PC-9 (cell line): ENCODE results near the gene MEI4. TPM values are rescaled to one million over a fixed set of nuclear protein-coding genes. Genes with fewer than 3 reads are reported as not detected.
"Not testable (repeated sequence)": the region's sequence is repeated elsewhere in the genome, so short reads cannot be mapped to it uniquely, and the experiment has no call there.

Experiments
- BruUV-seq: library from RNA; stranded (reverse); fragments of 400-500 nt; replicated peaks from 2 replicates; lab custom pipeline; 2021; lab: Mats Ljungman, UMichigan
- CTCF ChIA-PET: fragments of 300-600 bp; sonication (Branson Sonifier 250); formaldehyde crosslinking; loops from one replicate; lab custom pipeline; 2022; ENCODE audit warnings: antibody characterized with exemption; lab: Charles Lee
- POLR2A ChIA-PET: fragments of 300-600 bp; sonication (Branson Sonifier 250); formaldehyde crosslinking; loops from one replicate; lab custom pipeline; 2022; ENCODE audit warnings: antibody characterized with exemption; ENCODE audit not compliant: unreplicated experiment; lab: Charles Lee
- DNase-seq, 2 experiments: peaks; one replicate each; pipeline versions ENCODE4 v3.0.0 to v3.0.0-alpha.2; 2015 to 2022; ENCODE audit warnings: mixed read lengths in 1 of 2
- H2AFZ ChIP-seq: fragments of 200-600 bp; sonication (generic); 2 replicates; pipeline ENCODE4 v1.8.1; 2017; ENCODE audit warnings: antibody characterized with exemption
- H3F3A ChIP-seq: fragments of 200-600 bp; sonication (generic); 2 replicates; pipeline ENCODE4 v1.8.1; 2017; ENCODE audit warnings: antibody characterized with exemption, mild to moderate bottlenecking, low read depth; ENCODE audit not compliant: insufficient read depth
- H3K27ac ChIP-seq: fragments of 200-600 bp; sonication (generic); 2 replicates; pipeline ENCODE4 v1.6.1; 2016; ENCODE audit warnings: mixed run types
- H3K27me3 ChIP-seq: fragments of 200-600 bp; sonication (generic); 2 replicates; pipeline ENCODE4 v1.6.1; 2016; ENCODE audit warnings: low read depth, mixed run types; ENCODE audit not compliant: insufficient read depth
- H3K36me3 ChIP-seq: fragments of 200-600 bp; sonication (generic); 2 replicates; pipeline ENCODE4 v1.6.1; 2016; ENCODE audit warnings: low read depth, mixed run types
- H3K4me1 ChIP-seq: fragments of 200-600 bp; sonication (generic); replicated peaks from 2 replicates; pipeline ENCODE4 v1.6.1; 2016; ENCODE audit warnings: mixed run types; ENCODE audit not compliant: insufficient read depth
- H3K4me2 ChIP-seq: fragments of 200-600 bp; sonication (generic); 2 replicates; pipeline ENCODE4 v1.6.1; 2017; ENCODE audit warnings: mixed run types
- H3K4me3 ChIP-seq: fragments of 200-600 bp; sonication (generic); 2 replicates; pipeline ENCODE4 v1.6.1; 2016; ENCODE audit warnings: mixed run types
- H3K79me2 ChIP-seq: fragments of 200-600 bp; sonication (generic); 2 replicates; pipeline ENCODE4 v1.6.1; 2017; ENCODE audit warnings: low read depth, mixed run types
- H3K9me2 ChIP-seq: fragments of 200-600 bp; sonication (generic); 2 replicates; pipeline ENCODE4 v1.8.1; 2017; ENCODE audit warnings: mild to moderate bottlenecking; ENCODE audit not compliant: insufficient read depth
- H3K9me3 ChIP-seq: fragments of 200-600 bp; sonication (generic); 2 replicates; pipeline ENCODE4 v1.8.1; 2016; ENCODE audit warnings: low read depth; ENCODE audit not compliant: insufficient read depth
- H4K20me1 ChIP-seq: fragments of 200-600 bp; sonication (generic); 2 replicates; pipeline ENCODE4 v1.8.1; 2017; ENCODE audit not compliant: insufficient read depth
- EZH2 ChIP-seq: fragments of 200-600 bp; sonication (generic); IDR thresholded peaks from 2 replicates; pipeline ENCODE4 v1.8.0; 2017; ENCODE audit warnings: antibody characterized with exemption, low read depth
- intact Hi-C: fragments of 100-400 bp; cut with micrococcal nuclease; formaldehyde crosslinking; loops from one replicate; pipeline ENCODE4 v1.10.0; 2022; ENCODE audit not compliant: unreplicated experiment
- total RNA-seq: library from RNA; stranded (reverse); gene quantifications from 2 replicates; pipeline ENCODE4 v1.2.3, GENCODE V29; 2021
- TF ChIP-seq, protein P1 (sequence below): fragments of 200-600 bp; sonication (generic); conservative IDR thresholded peaks from 2 replicates; pipeline ENCODE4 v1.6.1; 2017; ENCODE audit warnings: mixed run types, antibody characterized with exemption, mild to moderate bottlenecking, moderate library complexity

The MEI4 gene
- total RNA-seq, 1 experiment from 2014 or later, result not detected

- Histone ChIP-seq H3K4me2 (no peak overlapping the region), H3K4me3 (no peak overlapping the region), H2AFZ (no peak overlapping the region), H3K27ac (no peak overlapping the region), H4K20me1 (no peaks in the 10 kb centered on the region), H3K9me2 (no peaks in the 10 kb centered on the region), H3K79me2 (no peaks in the 10 kb centered on the region), H3K36me3 (no peaks in the 10 kb centered on the region), H3K27me3 (no peaks in the 10 kb centered on the region), H3F3A (no peaks in the 10 kb centered on the region), H3K4me1 (no peaks in the 10 kb centered on the region), H3K9me3 (no peaks in the 10 kb centered on the region)
- BruUV-seq, result no TSS peak
- intact Hi-C loops, result no loop called here
- no peak for DNase-seq
- TF ChIP-seq, protein P1, sequence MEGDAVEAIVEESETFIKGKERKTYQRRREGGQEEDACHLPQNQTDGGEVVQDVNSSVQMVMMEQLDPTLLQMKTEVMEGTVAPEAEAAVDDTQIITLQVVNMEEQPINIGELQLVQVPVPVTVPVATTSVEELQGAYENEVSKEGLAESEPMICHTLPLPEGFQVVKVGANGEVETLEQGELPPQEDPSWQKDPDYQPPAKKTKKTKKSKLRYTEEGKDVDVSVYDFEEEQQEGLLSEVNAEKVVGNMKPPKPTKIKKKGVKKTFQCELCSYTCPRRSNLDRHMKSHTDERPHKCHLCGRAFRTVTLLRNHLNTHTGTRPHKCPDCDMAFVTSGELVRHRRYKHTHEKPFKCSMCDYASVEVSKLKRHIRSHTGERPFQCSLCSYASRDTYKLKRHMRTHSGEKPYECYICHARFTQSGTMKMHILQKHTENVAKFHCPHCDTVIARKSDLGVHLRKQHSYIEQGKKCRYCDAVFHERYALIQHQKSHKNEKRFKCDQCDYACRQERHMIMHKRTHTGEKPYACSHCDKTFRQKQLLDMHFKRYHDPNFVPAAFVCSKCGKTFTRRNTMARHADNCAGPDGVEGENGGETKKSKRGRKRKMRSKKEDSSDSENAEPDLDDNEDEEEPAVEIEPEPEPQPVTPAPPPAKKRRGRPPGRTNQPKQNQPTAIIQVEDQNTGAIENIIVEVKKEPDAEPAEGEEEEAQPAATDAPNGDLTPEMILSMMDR, result no peak
- no peak for TF ChIP-seq EZH2
- ChIA-PET CTCF (no interaction called here), POLR2A (no interaction called here)
These were observed 176.9 kb downstream of the MEI4 start for GRCh38 chr6:77829736-77830135.

DNA sequence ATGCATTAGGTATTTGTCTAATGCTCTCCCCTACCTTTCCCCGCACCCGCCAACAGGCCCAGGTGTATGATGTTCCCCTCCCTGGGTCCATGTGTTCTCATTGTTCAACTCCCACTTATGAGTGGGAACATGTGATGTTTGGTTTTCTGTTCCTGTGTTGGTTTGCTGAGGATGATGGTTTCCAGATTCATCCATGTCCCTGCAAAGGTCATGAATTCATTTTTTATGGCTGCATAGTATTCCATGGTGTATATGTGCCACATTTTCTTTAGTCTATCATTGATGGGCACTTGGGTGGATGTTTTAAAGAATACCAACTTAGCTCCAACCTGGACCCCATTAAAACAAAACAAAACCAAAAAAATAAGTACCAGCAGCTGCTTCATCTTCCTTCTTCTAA lies 180.9 kb downstream of the MEI4 start:
- H3K79me2 ChIP-seq, intact Hi-C loops, H3K4me1 ChIP-seq, BruUV-seq, H3K27ac ChIP-seq, CTCF ChIA-PET, H3K9me3 ChIP-seq, H4K20me1 ChIP-seq, H3K27me3 ChIP-seq, H3K4me2 ChIP-seq, H3K4me3 ChIP-seq, POLR2A ChIA-PET, H3K9me2 ChIP-seq, H2AFZ ChIP-seq, DNase-seq, H3F3A ChIP-seq, H3K36me3 ChIP-seq: not testable (repeated sequence)

DNA sequence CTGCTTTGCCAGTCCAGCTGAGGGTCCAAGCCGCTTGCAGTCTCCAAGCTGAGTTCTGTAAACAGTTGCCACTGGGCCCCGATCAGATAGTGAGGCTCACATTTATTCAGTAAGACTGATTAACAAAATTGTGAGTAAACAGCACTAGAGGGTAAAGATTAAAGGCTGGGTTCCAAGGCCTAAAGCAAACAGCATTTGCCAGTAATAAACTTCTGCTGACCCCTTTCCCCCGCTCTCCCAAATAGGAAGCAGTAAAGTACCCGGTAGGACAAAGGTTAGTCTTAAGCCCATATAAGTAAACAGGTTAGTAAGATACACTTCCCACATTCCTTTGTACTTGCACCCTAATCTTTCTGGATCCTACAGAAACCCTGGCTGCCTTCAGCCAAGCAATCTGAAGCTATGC lies 181.8 kb downstream of the MEI4 start:
- ChIA-PET CTCF (interaction anchor here (0.7 kb wide), 1 partner anchor 332 kb away, joined by 4 read pairs; no protein-coding TSS in a partner anchor), POLR2A (no interaction called here)
- Histone ChIP-seq H3F3A (no peaks in the 10 kb centered on the region), H3K79me2 (no peaks in the 10 kb centered on the region), H3K36me3 (no peaks in the 10 kb centered on the region), H3K4me1 (no peaks in the 10 kb centered on the region), H3K9me2 (no peaks in the 10 kb centered on the region), H3K9me3 (no peaks in the 10 kb centered on the region), H4K20me1 (no peaks in the 10 kb centered on the region), H3K4me2 (no peak overlapping the region), H3K27me3 (no peaks in the 10 kb centered on the region), H2AFZ (no peak overlapping the region), H3K4me3 (no peak overlapping the region), H3K27ac (no peak overlapping the region)
- BruUV-seq, result no TSS peak
- no peak for DNase-seq
- TF ChIP-seq, protein P1, result no peak
- TF ChIP-seq EZH2, result no peak
- intact Hi-C loops, result no loop called here
